Measurements from ENCODE around the gene PPIL3. TPM values are rescaled to one million over a fixed set of nuclear protein-coding genes. Genes with fewer than 3 reads are reported as not detected.

The PPIL3 gene
- total and polyA plus RNA-seq, 5 donors from 2014 or later = 15.3 to 45.4 (median 33.6) TPM

DNA sequence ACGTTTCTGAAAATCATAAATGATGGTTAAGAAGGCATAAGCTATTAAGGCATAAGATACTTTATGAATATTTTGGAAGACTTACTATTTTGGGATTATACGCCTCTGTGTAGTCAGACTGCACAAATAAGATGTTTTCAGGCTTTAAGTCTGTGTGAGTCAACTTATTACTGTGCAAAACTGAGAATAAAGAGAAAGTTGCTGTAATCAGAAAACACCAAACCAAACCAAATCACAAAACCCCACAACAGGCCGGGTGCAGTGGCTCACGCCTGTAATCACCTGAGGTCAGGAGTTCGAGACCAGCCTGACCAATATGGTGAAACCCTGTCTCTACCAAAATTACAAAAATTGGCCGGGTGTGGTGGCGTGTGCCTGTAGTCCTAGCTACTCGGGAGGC, 32.1 kb downstream of the PPIL3 start:
- Mint-ChIP-seq H3K4me1 (peaks cover 28 to 74% (median 49%) of the 10 kb centered on the region in 4 donors), H3K27ac (peak overlapping the region in 1 of 3 donors; percentile 84), H3K36me3 (peaks cover 68% of the 10 kb centered on the region), H3K9me3 (peaks cover 0 to under 1% (median 0%) of the 10 kb centered on the region in 7 donors), H3K4me3 (peak overlapping the region in 3 of 4 donors; percentile 39 to 63 (median 39)), H3K27me3 (no peaks in the 10 kb centered on the region)
- Histone ChIP-seq H3K4me1 (ENCODE audit: control insufficient read depth, insufficient read depth, low read length, poor library complexity, severe bottlenecking) (peaks cover 40% of the 10 kb centered on the region), H3K27me3 (ENCODE audit: control insufficient read depth, insufficient read depth, low read length) (no peaks in the 10 kb centered on the region), H3K4me3 (ENCODE audit: low read depth, low read length) (no peak overlapping the region), H3K9me3 (ENCODE audit: control insufficient read depth in 2 of 2, low read length in 2 of 2) (no peaks in the 10 kb centered on the region), H3K36me3 (ENCODE audit: control insufficient read depth, insufficient read depth, low read length) (peaks cover 99% of the 10 kb centered on the region), H3K27ac (ENCODE audit: insufficient read depth, low read length, poor library complexity, severe bottlenecking) (no peak overlapping the region)
- ATAC-seq (ENCODE audit: low read depth in 2 of 2) (no peak), DNase-seq (no peak)

DNA sequence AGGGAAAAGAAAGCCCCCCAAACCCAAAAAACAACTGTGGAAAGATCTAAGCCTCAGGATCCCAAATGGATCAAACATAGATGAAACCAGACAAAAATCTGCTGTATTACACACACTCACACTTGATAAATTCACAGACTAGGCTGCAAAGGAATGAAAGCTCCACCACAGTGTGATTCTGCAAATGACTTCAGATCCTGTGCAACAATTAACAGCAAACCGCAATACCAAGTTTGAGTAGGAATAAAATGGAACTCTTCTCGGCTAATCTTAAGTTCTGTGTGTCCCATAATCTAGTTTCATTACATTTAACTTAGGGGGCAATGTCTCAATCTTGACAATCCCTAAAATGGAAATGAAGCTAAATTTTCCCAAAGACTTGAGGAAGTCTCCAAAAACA, 36.3 kb downstream of the PPIL3 start:
- Histone ChIP-seq H3K27ac (ENCODE audit: insufficient read depth, low read length, poor library complexity, severe bottlenecking) (no peak overlapping the region), H3K27me3 (ENCODE audit: control insufficient read depth, insufficient read depth, low read length) (no peaks in the 10 kb centered on the region), H3K4me3 (ENCODE audit: low read depth, low read length) (no peak overlapping the region), H3K9me3 (ENCODE audit: control insufficient read depth in 2 of 2, low read length in 2 of 2) (no peaks in the 10 kb centered on the region), H3K4me1 (ENCODE audit: control insufficient read depth, insufficient read depth, low read length, poor library complexity, severe bottlenecking) (peaks cover 5% of the 10 kb centered on the region), H3K36me3 (ENCODE audit: control insufficient read depth, insufficient read depth, low read length) (peaks cover 71% of the 10 kb centered on the region)
- no peaks in the 10 kb centered on the region for H3K27me3 Mint-ChIP-seq
- H3K36me3 Mint-ChIP-seq = peaks cover 48% of the 10 kb centered on the region
- no peaks in the 10 kb centered on the region for H3K9me3 Mint-ChIP-seq
- H3K27ac Mint-ChIP-seq = peak overlapping the region in 2 of 3 donors; percentile 37 to 71
- DNase-seq (no peak), ATAC-seq (ENCODE audit: low read depth in 2 of 2) (no peak)
- H3K4me1 Mint-ChIP-seq = peaks cover 11 to 43% (median 21%) of the 10 kb centered on the region in 4 donors
- peak overlapping the region in 2 of 4 donors; percentile 1 to 18 for H3K4me3 Mint-ChIP-seq

- no peaks in the 10 kb centered on the region for H3K27me3 Mint-ChIP-seq
- no peak for ATAC-seq (ENCODE audit: low read depth in 2 of 2)
- peak overlapping the region in 1 of 4 donors; percentile 72 for H3K4me3 Mint-ChIP-seq
- peaks cover 4 to 33% (median 14%) of the 10 kb centered on the region in 4 donors for H3K4me1 Mint-ChIP-seq
- H3K36me3 Mint-ChIP-seq = peaks cover 39% of the 10 kb centered on the region
- no peak overlapping the region for H3K4me3 ChIP-seq (ENCODE audit: low read depth, low read length)
- no peak for DNase-seq
- H3K9me3 ChIP-seq (ENCODE audit: control insufficient read depth in 2 of 2, low read length in 2 of 2) = no peaks in the 10 kb centered on the region
- H3K4me1 ChIP-seq (ENCODE audit: control insufficient read depth, insufficient read depth, low read length, poor library complexity, severe bottlenecking) = peaks cover 5% of the 10 kb centered on the region
- H3K27ac ChIP-seq (ENCODE audit: insufficient read depth, low read length, poor library complexity, severe bottlenecking) = no peak overlapping the region
- peak overlapping the region in 2 of 3 donors; percentile 37 to 80 for H3K27ac Mint-ChIP-seq
- H3K27me3 ChIP-seq (ENCODE audit: control insufficient read depth, insufficient read depth, low read length) = no peaks in the 10 kb centered on the region
- no peaks in the 10 kb centered on the region for H3K9me3 Mint-ChIP-seq
- peaks cover 61% of the 10 kb centered on the region for H3K36me3 ChIP-seq (ENCODE audit: control insufficient read depth, insufficient read depth, low read length)
These were observed 37.3 kb downstream of the PPIL3 start for GRCh38 chr2:200851398-200852248.

DNA sequence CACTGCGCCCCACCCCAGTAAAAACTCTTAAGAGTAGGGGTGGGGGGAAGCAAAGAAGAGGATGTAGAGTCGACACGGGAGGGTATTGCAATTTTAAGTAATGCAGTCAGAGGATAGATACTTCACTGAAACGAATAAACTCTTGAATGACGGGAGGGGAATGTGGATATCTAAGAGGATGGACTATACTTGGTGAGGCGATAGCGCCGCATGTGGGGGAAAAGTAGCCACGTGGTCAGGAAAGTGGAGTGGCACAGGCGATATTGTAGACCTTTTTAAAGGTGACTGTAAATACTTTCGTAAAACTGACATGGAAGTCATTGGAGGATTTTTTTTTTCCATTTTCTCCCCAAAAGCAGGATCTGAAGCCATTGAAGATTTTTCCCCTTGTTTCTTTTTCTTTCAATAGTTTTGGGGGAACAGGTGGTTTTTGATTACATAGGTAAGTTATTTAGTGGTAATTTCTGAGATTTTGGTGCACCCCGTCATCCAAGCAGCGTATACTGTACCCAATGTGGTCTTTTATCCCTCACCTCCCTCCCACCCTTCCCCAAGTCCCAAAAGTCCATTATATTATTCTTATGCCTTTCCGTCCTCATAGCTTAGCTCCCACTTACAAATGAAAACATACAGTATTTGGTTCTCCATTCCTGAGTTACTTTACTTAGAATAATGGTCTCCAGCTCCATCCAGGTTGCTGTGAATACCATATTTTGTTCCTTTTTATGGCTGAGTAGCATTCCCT, 38.2 kb downstream of the PPIL3 start:
- Histone ChIP-seq H3K36me3 (ENCODE audit: control insufficient read depth, insufficient read depth, low read length) (peaks cover 51% of the 10 kb centered on the region), H3K4me3 (ENCODE audit: low read depth, low read length) (no peak overlapping the region), H3K27ac (ENCODE audit: insufficient read depth, low read length, poor library complexity, severe bottlenecking) (no peak overlapping the region), H3K9me3 (ENCODE audit: control insufficient read depth in 2 of 2, low read length in 2 of 2) (no peaks in the 10 kb centered on the region), H3K4me1 (ENCODE audit: control insufficient read depth, insufficient read depth, low read length, poor library complexity, severe bottlenecking) (no peaks in the 10 kb centered on the region), H3K27me3 (ENCODE audit: control insufficient read depth, insufficient read depth, low read length) (no peaks in the 10 kb centered on the region)
- H3K36me3 Mint-ChIP-seq = peaks cover 35% of the 10 kb centered on the region
- H3K27ac Mint-ChIP-seq = peak overlapping the region in 1 of 3 donors; percentile 80
- no peak for ATAC-seq (ENCODE audit: low read depth in 2 of 2)
- peaks cover 0 to 28% (median 10%) of the 10 kb centered on the region in 4 donors for H3K4me1 Mint-ChIP-seq
- no peaks in the 10 kb centered on the region for H3K9me3 Mint-ChIP-seq
- H3K4me3 Mint-ChIP-seq = peak overlapping the region; percentile 23 to 72 (median 38)
- DNase-seq = no peak
- no peaks in the 10 kb centered on the region for H3K27me3 Mint-ChIP-seq

- no peaks in the 10 kb centered on the region for H3K27me3 Mint-ChIP-seq
- H3K27me3 ChIP-seq (ENCODE audit: control insufficient read depth, insufficient read depth, low read length) = no peaks in the 10 kb centered on the region
- H3K27ac ChIP-seq (ENCODE audit: insufficient read depth, low read length, poor library complexity, severe bottlenecking) = no peak overlapping the region
- no peak overlapping the region for H3K4me3 ChIP-seq (ENCODE audit: low read depth, low read length)
- peaks cover 24% of the 10 kb centered on the region for H3K36me3 ChIP-seq (ENCODE audit: control insufficient read depth, insufficient read depth, low read length)
- no peaks in the 10 kb centered on the region for H3K9me3 ChIP-seq (ENCODE audit: control insufficient read depth in 2 of 2, low read length in 2 of 2)
- H3K4me1 ChIP-seq (ENCODE audit: control insufficient read depth, insufficient read depth, low read length, poor library complexity, severe bottlenecking) = no peaks in the 10 kb centered on the region
- peaks cover 0 to 14% (median 7%) of the 10 kb centered on the region in 4 donors for H3K4me1 Mint-ChIP-seq
- peaks cover 25% of the 10 kb centered on the region for H3K36me3 Mint-ChIP-seq
- peak overlapping the region in 1 of 4 donors; percentile 29 for H3K4me3 Mint-ChIP-seq
- DNase-seq = no peak
- no peaks in the 10 kb centered on the region for H3K9me3 Mint-ChIP-seq
- no peak for ATAC-seq (ENCODE audit: low read depth in 2 of 2)
- no peak overlapping the region for H3K27ac Mint-ChIP-seq
These were observed 40.9 kb downstream of the PPIL3 start for GRCh38 chr2:200847939-200848338.

- no peak for ATAC-seq (ENCODE audit: low read depth in 2 of 2)
These were observed 41.6 kb downstream of the PPIL3 start for GRCh38 chr2:200847269-200847668.

DNA sequence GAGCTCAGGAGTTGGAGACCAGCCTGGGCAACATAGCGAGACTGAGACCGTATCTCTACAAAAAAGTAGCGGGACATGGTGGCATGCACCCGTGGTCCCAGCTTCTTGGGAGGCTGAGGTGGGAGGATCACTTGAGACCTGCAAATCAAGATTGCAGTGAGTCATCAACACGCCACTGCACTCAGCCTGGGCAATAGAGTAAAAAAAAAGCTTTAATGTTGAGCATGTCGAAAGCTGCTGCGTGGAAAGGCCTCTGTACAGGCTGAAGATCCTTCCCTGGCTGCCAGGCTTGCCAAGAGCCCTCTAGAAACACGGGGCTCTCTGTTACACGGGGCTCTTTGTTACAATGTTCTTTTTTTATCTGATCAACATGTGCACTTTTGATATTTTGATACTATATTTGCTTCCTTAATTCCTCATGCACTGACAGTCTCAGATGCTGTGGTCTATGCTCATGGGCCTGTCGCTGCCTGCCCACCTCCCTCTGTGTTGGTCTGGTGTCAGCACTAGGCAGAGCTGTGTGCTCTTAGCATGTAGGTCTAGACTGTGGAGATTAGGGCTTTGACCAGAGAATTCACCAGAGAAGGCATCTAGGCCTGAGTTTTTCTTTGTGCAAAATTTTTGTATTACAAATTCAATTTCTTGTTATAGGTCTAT, 43.1 kb downstream of the PPIL3 start:
- no peaks in the 10 kb centered on the region for H3K4me1 ChIP-seq (ENCODE audit: control insufficient read depth, insufficient read depth, low read length, poor library complexity, severe bottlenecking)
- no peaks in the 10 kb centered on the region for H3K27me3 ChIP-seq (ENCODE audit: control insufficient read depth, insufficient read depth, low read length)
- peaks cover 6% of the 10 kb centered on the region for H3K36me3 Mint-ChIP-seq
- H3K9me3 ChIP-seq (ENCODE audit: control insufficient read depth in 2 of 2, low read length in 2 of 2) = no peaks in the 10 kb centered on the region
- H3K27ac ChIP-seq (ENCODE audit: insufficient read depth, low read length, poor library complexity, severe bottlenecking) = no peak overlapping the region
- peaks cover 0 to 5% (median 2%) of the 10 kb centered on the region in 4 donors for H3K4me1 Mint-ChIP-seq
- H3K9me3 Mint-ChIP-seq = no peaks in the 10 kb centered on the region
- H3K4me3 Mint-ChIP-seq = peak overlapping the region in 1 of 4 donors; percentile 44
- no peak for ATAC-seq (ENCODE audit: low read depth in 2 of 2)
- no peak for DNase-seq
- no peak overlapping the region for H3K4me3 ChIP-seq (ENCODE audit: low read depth, low read length)
- H3K36me3 ChIP-seq (ENCODE audit: control insufficient read depth, insufficient read depth, low read length) = peaks cover 3% of the 10 kb centered on the region
- H3K27me3 Mint-ChIP-seq = no peaks in the 10 kb centered on the region
- H3K27ac Mint-ChIP-seq = no peak overlapping the region

More at GRCh38 chr2:200847269-200847668, 41.6 kb downstream of the PPIL3 start:
- Histone ChIP-seq H3K27me3 (ENCODE audit: control insufficient read depth, insufficient read depth, low read length) (no peaks in the 10 kb centered on the region), H3K36me3 (ENCODE audit: control insufficient read depth, insufficient read depth, low read length) (peaks cover 17% of the 10 kb centered on the region), H3K4me3 (ENCODE audit: low read depth, low read length) (no peak overlapping the region), H3K4me1 (ENCODE audit: control insufficient read depth, insufficient read depth, low read length, poor library complexity, severe bottlenecking) (no peaks in the 10 kb centered on the region), H3K27ac (ENCODE audit: insufficient read depth, low read length, poor library complexity, severe bottlenecking) (no peak overlapping the region), H3K9me3 (ENCODE audit: control insufficient read depth in 2 of 2, low read length in 2 of 2) (no peaks in the 10 kb centered on the region)
- Mint-ChIP-seq H3K27ac (no peak overlapping the region), H3K9me3 (no peaks in the 10 kb centered on the region), H3K4me1 (peaks cover 0 to 7% (median 6%) of the 10 kb centered on the region in 4 donors), H3K36me3 (peaks cover 18% of the 10 kb centered on the region), H3K27me3 (no peaks in the 10 kb centered on the region), H3K4me3 (no peak overlapping the region)
- no peak for DNase-seq
